GM18507 (cell line): ENCODE data around the gene AK6.
"Not testable (repeated sequence)": the region's sequence is repeated elsewhere in the genome, so short reads cannot be mapped to it uniquely, and the experiment has no call there.

Source experiments
- DNase-seq: peaks from one replicate; pipeline ENCODE4 v3.0.0; 2011; ENCODE audit warnings: low read depth; ENCODE audit not compliant: insufficient read length; ENCODE audit errors: extremely low spot score
- FAIRE-seq: peaks from 2 replicates; lab custom pipeline; 2011; peaks lifted over from hg19 to GRCh38; lab: Jason Lieb, UNC

AK6 gene

GRCh38 chr5:69343083-69343482 is 26.2 kb downstream of the AK6 start:
- no peak for FAIRE-seq

GRCh38 chr5:69341520-69342161 is 27.7 kb downstream of the AK6 start:
- no peak for FAIRE-seq
- DNase-seq: no peak

More at GRCh38 chr5:69343083-69343482, 26.2 kb downstream of the AK6 start:
- DNase-seq: no peak

GRCh38 chr5:69335341-69335935 is 33.9 kb downstream of the AK6 start:
- no peak for DNase-seq
- FAIRE-seq: no peak

- FAIRE-seq: peak; percentile 15
Measured at GRCh38 chr5:69334793-69335268, 34.5 kb downstream of the AK6 start.

GRCh38 chr5:69333668-69334315 is 35.5 kb downstream of the AK6 start:
- DNase-seq, FAIRE-seq: not testable (repeated sequence)

More at GRCh38 chr5:69334793-69335268, 34.5 kb downstream of the AK6 start:
- peak; percentile 33 for DNase-seq

- FAIRE-seq (no peak), DNase-seq (no peak)
Measured at GRCh38 chr5:69331528-69332445, 37.5 kb downstream of the AK6 start.

- DNase-seq (no peak), FAIRE-seq (no peak)
Measured at GRCh38 chr5:69329905-69330489, 39.3 kb downstream of the AK6 start.

GRCh38 chr5:69326365-69326764 is 43.0 kb downstream of the AK6 start:
- no peak for FAIRE-seq
- no peak for DNase-seq

GRCh38 chr5:69317391-69317790 is 51.9 kb downstream of the AK6 start:
- FAIRE-seq (no peak), DNase-seq (no peak)

- FAIRE-seq: no peak
- no peak for DNase-seq
Measured at GRCh38 chr5:69315972-69316371, 53.3 kb downstream of the AK6 start.

GRCh38 chr5:69313428-69313827 is 55.9 kb downstream of the AK6 start:
- DNase-seq (no peak), FAIRE-seq (no peak)

GRCh38 chr5:69312459-69313160 is 56.7 kb downstream of the AK6 start:
- FAIRE-seq (no peak), DNase-seq (no peak)

- FAIRE-seq (no peak), DNase-seq (no peak)
Measured at GRCh38 chr5:69309380-69309779, 59.9 kb downstream of the AK6 start.

- FAIRE-seq: no peak
- no peak for DNase-seq
Measured at GRCh38 chr5:69308046-69308553, 61.2 kb downstream of the AK6 start.

GRCh38 chr5:69305512-69305911 is 63.8 kb downstream of the AK6 start:
- DNase-seq (no peak), FAIRE-seq (no peak)
